ENCODE data around the gene SACM1L.
"Not testable (repeated sequence)": the region's sequence is repeated elsewhere in the genome, so short reads cannot be mapped to it uniquely, and the experiment has no call there.

The SACM1L gene

GRCh38 chr3:45670436-45670835 lies 18.8 kb upstream of the SACM1L start:
- DNase-seq, result no peak

GRCh38 chr3:45670991-45671390 lies 18.2 kb upstream of the SACM1L start:
- no peak for DNase-seq

DNA sequence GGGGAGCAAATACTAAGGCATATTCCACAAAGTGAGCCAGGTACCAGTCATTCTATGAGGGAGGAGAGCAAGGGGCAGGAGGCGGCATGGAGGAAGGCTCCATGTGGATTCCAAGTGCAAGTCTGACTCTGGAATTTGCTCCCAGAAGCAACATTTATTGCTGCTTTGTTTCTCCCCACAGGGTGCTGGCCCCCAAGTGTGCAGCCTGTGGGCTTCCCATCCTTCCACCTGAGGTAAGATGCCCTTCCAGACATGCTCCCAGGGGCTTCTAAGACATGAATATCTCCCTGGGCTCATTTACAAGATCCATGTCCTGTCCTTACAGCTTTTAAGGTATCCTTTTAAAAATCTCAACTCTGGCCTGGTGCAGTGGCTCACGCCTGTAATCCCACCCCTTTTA lies 15.9 kb upstream of the SACM1L start:
- no peak for DNase-seq

GRCh38 chr3:45676325-45677032 lies 12.7 kb upstream of the SACM1L start:
- no peak for DNase-seq

- no peak for DNase-seq
These were observed 12.2 kb upstream of the SACM1L start for GRCh38 chr3:45677033-45677446.

- no peak for DNase-seq
These were observed 11.4 kb upstream of the SACM1L start for GRCh38 chr3:45677841-45678240.

DNA sequence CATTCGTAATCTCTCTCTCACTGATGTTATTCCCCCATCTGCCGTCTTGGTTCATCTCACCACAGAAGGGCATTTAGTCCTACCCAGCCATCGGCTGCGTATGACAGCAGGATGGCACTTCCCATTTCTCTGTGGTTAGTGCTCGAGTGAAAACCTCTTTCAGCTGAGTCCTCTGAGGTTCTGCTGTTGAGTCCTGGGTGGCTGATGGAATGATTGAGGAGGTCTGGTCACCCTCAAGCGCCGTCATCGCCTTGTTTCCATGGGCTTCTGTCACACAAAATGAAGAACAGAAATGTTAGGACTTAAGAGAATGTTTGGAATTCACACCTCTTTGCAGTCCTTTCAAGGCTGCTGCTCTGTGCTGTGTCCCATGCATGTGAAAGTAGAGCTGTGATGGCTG lies 9.4 kb upstream of the SACM1L start:
- no peak for DNase-seq

- DNase-seq, result no peak
These were observed 8.0 kb upstream of the SACM1L start for GRCh38 chr3:45681221-45681620.

- no peak for DNase-seq
These were observed 7.3 kb upstream of the SACM1L start for GRCh38 chr3:45681846-45682245.

GRCh38 chr3:45682311-45682710 lies 6.9 kb upstream of the SACM1L start:
- no peak for DNase-seq

DNA sequence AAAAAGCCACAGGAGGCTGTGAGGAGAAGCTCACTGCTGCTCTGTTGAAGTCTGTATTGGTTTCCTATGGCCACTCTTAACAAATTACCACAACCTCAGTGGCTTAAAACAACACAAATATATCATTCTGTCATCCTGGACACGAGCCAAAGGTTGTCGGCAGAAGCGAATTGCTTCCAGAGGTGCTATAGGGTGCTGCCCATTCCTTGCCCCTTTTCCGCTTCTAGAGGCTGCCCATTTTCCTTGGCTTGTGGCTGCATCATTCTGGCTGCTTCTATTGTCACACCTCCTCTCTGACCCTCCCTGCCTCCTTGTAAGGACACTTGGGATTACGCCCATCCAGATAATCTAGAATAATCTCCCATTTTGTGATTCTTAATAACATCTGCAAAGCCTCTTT lies 6.4 kb upstream of the SACM1L start:
- DNase-seq, result no peak

DNA sequence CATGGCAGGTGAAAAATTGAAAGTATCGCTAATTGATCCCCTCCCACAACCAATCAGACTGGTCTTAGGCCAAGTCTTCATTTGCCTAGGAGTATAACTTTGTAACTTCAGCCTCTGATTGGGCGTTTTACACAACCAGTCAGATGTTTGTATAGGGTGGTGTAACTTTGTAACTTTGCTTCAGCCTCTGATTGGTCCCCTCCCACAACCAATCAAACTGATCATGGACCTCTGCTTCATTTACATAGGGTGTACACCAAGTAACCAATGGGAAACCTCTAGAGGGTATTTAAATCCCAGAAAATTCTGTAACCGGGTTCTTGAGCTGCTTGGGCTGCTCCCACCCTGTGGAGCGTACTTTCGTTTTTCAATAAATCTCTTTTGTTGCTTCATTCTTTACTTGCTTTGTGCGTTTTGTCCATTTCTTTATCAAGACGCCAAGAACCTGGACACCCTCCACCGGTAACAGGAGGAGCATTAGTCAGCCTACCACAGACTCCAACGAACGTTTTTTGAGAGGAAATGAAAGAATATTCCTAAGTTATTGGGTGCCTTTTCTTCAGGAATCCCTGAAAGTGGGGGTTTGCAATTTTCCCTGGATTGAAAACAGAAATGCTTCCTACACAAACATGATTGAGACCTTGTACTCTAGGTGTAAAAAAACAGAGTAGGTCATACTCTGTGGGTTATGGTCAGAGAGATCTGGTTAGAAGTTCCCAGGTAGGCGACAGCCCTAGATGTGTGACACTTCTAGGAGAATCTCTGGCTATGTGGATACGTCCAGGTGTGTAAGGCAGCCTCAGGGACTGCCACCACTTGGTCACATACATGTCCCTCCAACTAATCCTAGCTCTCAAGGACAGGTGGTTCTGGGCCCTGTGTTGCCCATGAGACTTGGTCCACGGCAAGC lies 5.5 kb upstream of the SACM1L start:
- no peak for DNase-seq

DNA sequence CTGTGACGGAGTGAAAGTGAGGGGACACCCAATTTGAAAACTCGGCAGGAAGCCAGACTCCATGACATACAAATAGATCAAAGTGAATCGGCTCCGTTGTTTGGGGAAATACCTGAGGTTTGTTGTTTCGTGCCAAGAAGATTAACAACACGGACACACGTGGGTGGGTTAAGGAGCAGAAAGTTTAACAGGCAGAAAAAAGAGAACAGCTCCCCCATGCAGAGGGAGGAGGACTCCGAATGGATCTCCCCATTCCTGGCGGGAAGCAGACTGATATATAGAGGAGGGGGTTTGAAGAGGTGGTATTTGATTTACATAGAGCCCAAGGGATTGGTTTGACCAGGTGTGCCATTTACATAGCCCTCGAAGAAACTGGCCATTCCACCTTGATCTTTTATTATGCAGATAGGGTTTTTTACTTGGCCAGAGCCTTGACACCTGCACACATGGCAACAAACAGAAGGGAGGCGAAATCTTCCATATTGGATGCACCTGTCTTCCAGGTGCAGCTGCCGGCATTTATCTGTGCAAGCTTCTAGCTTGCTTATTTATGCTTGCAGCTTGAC lies 4.8 kb upstream of the SACM1L start:
- no peak for DNase-seq

DNA sequence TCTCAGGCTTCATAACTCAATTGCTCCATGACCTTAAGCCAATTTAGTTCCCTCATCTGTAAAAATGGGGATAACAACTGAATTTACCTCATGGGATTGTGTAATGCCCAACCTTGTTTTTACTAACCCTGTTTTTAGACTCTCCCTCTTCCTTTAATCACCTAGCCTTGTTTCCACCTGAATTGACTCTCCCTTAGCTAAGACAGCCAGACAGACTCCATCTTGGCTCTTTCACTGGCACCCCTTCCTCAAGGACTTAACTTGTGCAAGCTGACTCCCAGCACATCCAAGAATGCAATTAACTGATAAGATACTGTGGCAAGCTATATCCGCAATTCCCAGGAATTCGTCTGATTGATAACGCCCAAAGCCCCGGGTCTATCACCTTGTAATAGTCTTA lies 3.5 kb upstream of the SACM1L start:
- DNase-seq, result not testable (repeated sequence)

- no peak for DNase-seq
These were observed 2.3 kb upstream of the SACM1L start for GRCh38 chr3:45686850-45687249.

DNA sequence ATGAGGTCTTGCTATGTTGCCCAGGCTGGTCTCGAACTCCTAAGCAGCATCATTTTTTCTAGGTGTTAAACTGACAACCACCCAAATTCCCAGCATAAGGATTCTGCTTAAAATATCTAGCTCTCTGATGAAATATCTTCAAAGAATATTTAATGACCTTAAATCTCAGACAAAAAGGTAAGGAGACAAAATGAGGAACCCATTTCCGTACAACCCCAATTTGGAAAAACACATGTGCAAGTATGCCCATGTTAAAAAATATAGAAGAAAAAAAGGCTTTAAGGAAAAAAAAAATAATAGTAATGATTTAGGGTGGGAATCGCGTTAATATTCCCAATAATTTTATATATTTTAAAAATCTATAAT lies 1.4 kb upstream of the SACM1L start:
- DNase-seq, result no peak

GRCh38 chr3:45688194-45688881 lies 858 bp upstream of the SACM1L start:
- DNase-seq, result no peak

DNA sequence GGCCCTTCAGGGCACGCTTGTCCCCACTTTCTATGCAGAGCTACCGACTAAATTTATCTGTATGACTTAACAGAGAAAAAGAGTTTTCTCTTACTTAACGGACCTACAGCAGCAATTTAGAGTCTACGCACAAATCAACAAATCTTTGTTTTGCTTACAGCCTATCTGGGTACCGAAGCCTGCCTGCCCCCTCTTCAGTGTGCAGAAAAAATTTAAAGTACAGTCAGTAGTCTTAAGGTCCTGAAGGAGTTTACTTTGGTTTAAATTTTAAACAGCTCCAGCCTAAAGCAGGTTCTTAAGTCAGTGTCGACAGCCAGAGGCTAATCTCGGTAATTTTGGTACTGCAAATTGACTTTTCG lies 570 bp downstream of the SACM1L start:
- DNase-seq, result no peak

DNA sequence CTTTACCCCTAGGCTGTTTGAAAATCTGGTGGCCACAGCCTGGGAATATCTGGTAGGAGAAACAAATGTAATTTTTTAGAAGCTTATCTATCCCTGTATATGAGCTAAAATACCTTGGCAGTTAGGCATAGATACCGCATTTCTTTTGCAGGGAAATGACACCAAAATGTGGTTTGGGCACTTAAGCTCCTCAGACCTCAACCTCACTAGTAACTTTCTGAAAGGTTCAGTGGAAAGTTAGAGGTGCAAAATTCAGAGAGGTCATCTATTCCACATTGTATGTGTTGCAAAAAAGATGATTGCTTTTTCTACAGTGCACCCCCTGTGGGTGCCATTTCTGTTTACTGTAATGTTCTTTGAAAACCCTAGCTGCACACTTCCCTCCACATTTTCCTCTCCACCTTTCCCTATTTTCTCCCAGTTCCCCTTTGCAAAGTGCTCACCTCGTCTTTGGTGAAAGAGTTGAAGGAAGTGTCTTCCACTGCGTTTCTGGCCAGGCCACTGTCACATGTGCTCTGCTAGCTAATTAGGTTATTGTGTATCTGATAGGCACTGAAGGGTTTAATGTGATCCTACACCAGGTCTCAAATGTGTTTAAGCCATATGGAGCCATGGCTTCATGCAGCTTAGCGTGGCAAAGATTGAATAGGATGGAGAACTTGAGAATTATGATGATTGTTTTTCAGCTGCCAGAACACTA lies 1.3 kb downstream of the SACM1L start:
- DNase-seq, result no peak

DNA sequence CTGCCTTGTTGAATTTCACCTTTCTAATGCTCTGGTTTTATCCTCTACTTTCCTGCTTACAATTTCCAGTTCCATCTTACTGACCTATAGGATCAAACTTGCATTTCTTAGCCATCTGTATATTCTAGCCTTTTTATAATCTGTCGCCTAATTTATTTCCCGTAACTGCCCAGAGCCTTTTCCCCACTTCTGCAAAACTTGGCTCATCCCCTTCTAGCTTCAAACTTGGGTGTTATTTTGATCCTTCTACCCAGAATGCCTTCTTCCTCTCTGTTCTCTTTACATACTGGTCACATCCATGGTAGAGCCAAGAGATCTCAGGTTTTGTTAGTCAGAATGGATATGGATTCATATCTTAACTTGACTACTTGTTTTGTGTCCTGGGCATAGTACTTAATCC lies 2.6 kb downstream of the SACM1L start:
- DNase-seq, result no peak

DNA sequence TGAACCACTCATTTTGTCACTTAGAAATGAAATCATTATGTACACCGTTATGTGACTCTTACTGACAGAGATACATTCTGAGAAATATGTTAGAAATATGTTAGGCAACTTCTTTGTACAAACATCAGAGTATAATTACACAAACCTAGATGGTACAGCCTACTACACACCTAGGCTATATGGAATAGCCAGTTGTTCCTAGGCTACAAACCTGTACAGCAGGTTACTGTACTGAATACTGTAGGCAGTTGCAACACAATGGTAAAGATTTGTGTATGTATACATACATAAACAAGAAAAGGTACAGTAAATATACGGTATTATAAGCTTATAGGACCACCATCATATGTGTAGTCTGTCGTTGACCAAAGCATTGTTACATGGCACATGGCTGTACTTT lies 3.7 kb downstream of the SACM1L start:
- DNase-seq, result no peak

DNA sequence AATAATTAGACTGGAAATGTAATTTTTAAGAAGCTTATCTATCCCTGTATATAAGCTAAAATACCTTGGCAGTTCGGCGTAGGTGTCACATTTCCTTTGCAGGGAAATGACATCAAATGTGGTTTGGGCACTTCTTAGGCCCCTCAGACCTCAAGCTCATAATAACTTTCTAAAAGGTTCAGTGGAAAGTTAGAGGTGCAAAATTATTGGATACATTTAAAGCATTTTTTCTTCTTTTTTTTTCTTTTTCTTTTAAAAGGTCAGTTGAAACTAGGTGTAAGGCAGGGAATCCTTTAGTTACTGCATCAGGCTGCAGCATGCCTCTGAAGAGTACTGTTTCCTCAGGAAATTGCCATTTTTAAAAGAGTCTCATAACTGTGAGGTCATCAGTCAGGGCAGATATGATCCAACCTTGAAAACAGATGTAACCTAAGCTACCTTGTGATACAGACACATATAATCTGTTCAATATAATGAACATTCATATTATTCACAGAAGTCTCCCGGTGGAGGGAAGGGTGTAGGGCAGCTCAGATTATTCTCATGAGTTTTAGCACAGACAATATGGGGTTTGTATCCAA lies 4.8 kb downstream of the SACM1L start:
- no peak for DNase-seq

- not testable (repeated sequence) for DNase-seq
These were observed 6.0 kb downstream of the SACM1L start for GRCh38 chr3:45695166-45695565.

All from NCI-H1048 (cell line).